GM19238 (cell line): ENCODE results near the gene TRAK1.

Experiments used
- DNase-seq: peaks from one replicate; pipeline ENCODE4 v3.0.0; 2011; ENCODE audit warnings: low spot score; ENCODE audit not compliant: insufficient read length

Gene TRAK1

DNA sequence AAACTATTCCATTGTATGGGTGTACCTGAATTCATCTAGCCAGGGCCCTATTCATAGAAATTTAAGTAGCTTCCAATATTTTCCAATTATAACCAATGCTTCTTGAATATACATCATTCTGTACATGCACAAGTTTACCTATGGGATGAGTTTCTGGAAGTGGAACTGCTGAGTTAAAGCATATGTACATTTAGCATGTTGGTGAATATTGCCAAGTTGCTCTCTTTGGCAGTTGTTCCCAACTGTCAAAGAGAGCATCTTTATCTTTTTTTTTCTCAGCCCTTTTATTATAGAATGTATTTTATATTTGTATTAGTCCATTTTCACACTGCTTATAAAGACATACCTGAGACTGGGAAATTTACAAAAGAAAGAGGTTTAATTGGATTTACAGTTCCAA is 183.1 kb downstream of the TRAK1 start:
- no peak for DNase-seq

DNA sequence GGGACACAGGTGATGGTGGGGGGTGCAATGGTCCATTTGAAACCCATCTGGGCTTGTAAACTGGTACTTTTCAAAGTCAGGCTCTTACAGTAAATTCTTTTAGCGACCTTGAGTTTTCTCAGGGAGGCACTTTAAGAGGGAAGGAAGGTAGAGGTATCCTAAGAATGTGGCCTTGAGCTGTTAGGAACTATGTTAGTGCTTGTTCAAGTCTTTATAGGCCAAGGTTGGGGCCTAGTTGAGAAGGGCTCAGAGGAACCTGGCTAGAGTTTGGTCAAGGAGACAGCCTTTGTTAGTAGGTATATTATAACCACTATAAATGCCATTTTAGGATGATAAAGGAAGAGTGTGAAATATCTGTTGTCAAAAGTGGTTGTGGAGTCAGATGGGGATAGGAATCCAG is 184.1 kb downstream of the TRAK1 start:
- DNase-seq = no peak
